GM19351 (cell line): Measurements from ENCODE around the gene KCNMA1.

Source experiments
- ATAC-seq: cut with Tn5 transposase; IDR thresholded peaks from one replicate; pipeline ENCODE4 v1.9.1; 2021; ENCODE audit warnings: mild to moderate bottlenecking, moderate library complexity; ENCODE audit not compliant: unreplicated experiment

The KCNMA1 gene

DNA sequence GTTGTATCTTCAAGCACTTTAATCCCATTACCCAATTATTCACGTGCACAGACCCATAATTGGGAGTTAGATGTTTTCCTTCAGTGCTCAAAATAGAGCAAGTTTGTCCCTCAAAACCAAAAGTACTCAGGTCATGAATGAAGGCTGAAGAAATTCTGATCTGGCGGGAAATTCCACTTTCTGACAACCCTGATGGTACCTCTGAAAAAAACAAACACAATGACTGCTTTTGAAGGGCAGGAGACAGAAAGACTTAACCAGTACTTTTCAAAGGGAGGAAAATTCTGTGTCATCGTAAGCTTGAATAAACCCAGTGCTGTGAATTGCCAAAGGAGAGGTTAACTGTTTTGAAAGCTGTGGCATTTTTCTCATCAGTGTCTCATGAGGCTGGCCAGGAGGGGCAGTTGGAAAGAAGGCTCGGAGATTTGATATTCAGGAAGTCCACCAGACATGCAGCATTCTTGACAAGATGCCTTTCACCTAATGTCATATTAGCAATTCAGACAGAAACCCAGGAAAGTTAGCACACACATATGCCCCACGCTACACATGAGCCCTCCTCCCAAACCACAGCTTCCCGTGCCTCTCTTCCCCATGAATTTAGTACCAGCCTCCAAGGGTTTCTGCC, 347.0 kb downstream of the KCNMA1 start:
- no peak for ATAC-seq

- ATAC-seq: no peak
Observed at GRCh38 chr10:77289790-77290189, 347.8 kb downstream of the KCNMA1 start.

DNA sequence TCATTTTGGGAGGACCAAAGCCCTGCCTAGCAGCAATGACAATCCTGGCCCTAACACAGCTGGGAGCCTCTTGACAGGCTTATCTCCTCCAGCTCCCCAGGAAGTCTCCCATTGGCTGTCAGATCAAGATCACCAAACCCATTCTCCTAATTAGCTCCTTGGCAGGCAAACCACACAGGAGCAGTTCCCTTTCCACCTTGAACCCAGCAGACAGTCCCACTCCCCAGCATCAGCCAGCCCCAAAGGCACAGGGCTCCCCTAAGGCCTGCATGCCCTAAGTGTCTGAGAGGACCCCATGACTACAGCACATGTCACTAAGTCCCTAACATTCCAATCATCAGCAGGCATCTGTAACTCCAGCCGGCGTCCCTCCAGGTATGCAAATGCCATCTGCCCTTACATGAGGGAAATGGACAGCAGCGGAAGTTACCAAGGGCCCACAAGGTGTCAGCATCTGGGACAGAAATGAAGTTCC, 348.5 kb downstream of the KCNMA1 start:
- no peak for ATAC-seq

DNA sequence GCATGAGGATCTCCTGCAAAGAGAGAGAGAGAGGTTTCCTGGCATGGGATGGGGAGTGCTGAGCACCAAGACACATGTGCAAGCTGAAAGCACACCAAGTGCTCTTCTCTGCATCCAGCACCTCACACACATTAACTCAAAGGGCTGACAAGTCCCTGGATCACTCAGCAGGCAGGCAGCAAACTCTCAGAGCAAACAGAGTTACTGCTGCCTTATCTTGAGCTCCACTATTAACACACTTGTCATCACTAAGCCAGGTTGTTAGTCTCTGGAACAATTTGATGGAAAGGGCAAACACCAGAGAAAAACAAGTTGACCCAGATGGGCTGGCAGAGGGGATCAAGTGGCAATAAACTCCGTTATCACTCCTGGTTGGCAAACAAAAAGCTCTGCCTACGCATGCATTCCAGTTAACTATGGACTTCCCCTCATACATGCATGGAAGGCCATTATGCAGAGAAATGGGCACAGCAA, 349.9 kb downstream of the KCNMA1 start:
- no peak for ATAC-seq

GRCh38 chr10:77286531-77287508, 350.8 kb downstream of the KCNMA1 start:
- ATAC-seq: no peak

DNA sequence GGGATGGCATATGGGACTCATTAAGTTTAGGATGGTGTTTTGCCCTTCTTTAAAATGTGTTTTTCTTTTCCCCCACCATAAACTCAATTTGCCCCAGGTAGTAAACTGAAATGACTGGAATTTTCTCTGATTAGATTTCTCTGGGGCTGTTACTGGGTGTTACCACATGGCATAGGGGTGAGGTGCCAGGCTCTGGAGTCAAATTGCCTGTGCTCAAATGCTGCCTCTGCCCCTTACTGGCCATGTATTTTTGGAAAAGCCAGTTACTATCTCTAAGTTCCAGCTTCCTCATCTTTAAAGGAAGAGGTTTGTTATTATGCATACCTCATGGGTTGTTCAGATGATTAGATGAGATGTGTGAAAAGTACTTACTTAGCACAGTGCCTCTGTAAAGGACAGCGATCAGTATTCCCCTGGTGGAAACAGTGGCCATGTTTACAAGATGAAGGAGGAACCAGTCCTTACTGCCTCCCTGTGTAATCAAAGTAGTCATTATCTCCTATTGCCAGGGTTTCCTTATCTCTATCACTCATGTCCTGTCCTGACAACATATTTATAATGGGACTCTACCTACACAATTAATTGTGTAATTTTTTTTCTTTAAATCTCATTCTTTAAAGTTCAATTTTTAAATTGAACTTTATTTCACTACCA, 352.0 kb downstream of the KCNMA1 start:
- ATAC-seq: no peak

DNA sequence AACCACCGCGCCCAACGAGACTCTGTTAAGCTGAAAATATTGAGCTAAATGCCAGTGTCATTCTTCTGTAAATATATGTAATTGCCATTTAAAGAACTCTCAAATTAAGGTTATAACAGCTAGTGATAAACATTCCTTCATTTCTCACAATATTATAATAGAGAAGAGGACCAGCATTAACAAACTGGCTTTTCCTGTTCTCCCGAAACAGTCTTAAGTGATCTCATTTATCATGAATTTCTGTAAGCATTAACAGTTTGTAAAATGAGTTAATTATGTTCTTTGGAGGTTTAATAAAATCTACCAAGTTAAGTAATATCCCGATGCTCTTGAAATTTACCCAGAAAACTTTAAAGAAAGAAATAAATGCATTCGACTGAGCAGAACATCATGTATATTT, 352.8 kb downstream of the KCNMA1 start:
- ATAC-seq: no peak

DNA sequence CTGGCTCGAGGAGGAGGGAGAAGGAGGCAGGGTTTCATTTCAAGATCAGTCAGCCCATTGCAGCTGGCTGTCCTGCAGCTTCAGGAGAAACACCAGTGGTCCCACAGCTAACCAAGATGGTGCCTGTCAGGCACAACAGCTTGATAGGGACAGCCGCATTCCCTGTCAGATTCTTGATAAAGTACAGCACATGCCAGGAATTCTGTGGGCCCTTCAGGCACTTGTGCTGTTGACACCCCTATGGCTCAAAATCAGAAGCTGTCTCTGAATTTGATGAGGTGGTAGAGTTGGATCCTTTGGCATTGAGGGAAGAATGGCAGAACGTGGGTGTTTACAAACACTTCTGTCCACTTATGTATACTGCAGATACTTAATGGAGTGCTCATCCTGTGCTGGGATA, 354.3 kb downstream of the KCNMA1 start:
- no peak for ATAC-seq

DNA sequence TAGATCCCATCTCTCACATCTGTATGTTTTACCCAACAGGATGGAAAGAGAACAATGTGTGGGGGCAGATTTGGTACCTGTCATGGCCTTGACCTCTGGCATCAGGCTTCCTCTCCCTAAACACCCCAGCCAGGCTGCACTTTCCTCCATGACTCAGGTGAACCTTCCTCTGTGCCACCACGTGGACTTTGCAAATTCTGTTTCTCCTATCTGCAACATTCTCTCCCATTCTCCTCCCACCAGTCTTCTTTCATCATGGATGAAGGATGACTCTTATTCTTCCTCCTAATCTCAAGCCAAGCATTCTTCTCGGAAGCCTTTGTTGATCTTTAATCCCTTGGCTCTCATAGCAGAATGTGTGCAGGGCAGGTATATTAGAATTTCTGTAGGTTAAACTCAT, 355.4 kb downstream of the KCNMA1 start:
- ATAC-seq: no peak

- no peak for ATAC-seq
Observed at GRCh38 chr10:77281719-77282118, 355.9 kb downstream of the KCNMA1 start.

- no peak for ATAC-seq
Observed at GRCh38 chr10:77279207-77279606, 358.4 kb downstream of the KCNMA1 start.

DNA sequence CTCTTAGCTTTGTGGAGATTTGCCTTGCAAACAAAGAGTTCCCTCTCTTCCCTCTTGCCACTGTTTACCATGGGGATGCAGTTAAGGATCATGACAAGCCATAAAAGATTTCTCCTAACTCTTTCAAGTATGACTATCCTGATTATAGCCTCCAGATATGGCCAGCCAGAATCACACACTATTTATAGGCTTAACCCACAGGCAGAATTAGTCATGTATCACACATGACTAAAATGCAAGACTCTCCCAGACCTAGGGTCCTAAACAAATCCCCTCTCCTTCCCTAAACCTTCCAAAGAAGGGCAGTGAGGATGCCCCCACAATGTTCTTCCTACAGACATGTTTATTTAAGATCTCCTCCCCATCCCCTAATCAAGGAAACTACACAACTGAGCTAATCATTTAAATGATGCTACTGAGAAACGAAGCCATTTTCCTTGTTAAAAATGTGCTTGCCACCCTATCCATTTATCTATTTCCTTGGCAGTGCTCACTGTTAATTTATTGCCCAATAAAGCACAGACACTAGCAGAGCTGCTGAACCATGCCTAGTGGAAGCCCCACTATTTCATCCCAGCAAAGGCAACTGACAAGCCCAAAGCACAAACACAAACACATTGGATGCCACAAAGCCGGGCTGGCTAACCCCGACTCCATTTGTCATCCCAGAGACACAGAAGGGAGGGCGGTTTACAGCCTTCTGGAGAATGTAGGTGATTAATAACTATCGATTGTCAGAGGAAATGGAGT, 363.4 kb downstream of the KCNMA1 start:
- ATAC-seq: no peak

DNA sequence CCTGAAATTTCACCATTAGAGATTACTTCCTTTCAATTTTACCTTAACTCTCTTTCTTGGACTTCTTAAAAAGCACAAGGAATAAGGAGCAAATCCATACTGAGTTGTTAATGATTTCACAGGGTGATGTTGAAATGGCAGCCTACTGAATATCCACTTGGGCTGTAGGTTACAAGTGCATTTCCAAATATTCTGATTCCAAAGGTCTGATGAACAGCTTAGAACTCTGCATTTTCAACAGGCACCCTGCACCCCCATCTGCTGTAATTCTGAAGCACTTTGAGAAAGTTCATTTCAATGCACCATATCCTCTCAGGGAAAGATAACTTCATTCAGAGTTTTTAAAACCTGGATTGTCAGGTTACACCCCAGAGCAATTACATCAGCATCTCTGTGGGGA, 368.4 kb downstream of the KCNMA1 start:
- no peak for ATAC-seq

DNA sequence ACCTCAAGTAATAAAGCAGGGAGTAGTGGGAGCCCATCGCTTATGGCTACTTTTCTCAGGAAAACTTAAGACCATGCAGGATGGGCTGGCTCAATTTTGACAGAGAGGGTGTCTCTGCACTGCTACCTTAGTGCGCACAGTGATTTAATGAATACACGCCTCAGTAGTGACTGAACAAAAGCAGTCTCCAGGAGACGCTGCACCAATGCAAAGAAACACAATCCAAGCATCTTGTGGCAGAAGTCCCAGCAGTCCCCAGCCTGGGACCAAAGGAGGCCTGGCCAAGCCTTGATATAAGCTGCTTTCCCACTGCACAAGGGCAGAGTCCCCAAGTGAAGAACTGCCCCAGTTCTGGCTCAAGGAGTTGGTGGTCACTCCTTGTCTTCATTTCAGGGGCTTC, 368.9 kb downstream of the KCNMA1 start:
- no peak for ATAC-seq

GRCh38 chr10:77267703-77268675, 369.6 kb downstream of the KCNMA1 start:
- no peak for ATAC-seq

DNA sequence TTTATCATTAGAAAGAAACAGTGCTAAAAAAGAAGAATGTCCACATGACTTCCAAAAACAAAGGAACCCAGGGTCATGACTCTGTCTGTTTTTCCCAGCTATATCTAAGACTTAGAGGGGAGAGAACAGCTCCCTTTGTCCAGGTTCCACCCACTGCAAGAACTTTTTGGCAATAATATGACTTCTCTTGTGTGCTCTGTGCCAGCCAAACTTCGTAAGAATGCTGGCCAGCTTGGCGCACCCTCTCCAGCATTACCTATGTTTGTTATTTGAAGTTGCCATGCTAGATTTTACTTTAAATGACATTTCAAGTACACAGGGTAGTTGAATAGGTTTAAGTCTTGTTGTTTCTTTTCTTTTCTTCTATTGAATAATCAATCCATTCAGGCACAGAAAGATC, 371.4 kb downstream of the KCNMA1 start:
- ATAC-seq: no peak

DNA sequence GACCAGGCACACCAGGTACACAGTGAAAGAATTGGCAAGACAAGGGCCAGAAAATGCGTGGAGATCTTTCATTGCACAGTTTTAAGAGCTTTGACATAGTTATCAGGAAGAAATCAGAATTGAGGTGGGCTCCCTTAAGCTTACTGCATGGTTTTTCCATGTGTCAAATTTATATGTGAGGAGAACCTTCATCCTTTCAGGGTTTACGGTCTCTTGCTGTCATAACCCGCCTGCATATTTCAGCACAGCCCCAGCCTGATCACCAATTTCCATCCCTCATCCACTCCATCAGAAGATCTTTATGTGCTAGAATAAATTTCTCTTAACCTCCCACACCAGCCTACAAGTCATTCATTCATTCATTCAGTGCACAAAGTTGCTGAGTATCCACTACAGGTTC, 373.1 kb downstream of the KCNMA1 start:
- no peak for ATAC-seq

DNA sequence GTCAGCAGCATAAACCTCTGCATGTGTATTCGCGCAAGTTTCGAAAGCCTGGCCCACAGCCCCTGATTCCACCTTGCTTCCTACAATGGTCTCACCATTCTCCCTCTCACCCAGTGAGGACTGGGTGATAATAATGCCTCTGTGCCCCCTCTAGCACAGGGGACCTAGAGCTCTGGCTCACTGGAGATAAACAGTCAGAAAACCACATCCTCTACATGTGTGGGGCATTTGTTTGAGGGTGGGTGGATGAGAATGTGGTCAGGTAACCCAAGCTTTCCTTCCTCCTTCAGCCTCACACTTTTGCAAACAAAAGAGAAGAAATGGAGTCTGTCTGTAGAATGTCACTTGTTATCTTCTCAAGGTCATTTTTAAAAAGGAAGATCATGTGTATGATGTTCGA, 373.5 kb downstream of the KCNMA1 start:
- peak; percentile 98 for ATAC-seq

- no peak for ATAC-seq
Observed at GRCh38 chr10:77263700-77264099, 373.9 kb downstream of the KCNMA1 start.

DNA sequence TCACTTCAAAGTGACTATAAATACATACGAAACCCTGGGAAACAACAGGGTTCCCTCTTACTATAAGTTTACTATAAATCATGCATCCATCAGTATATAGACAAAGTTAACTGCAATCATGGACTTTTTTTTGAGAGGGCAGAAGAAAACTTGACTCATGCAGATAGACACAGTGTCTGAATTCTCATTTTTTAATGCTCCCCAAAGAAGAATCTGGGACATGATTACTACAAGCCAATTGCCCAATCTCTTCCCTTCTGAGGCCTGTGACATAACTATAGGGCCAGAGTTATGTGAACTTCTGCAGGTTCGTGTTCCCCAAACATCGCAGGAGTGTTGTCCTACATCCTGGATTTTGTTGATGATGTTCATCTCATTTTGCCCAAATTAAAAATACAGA, 376.5 kb downstream of the KCNMA1 start:
- ATAC-seq: no peak
